Transverse colon (tissue), 4 donors: ENCODE results near the gene RPIA.

ENCODE experiments used
- EP300 ChIP-seq: sonication (generic); formaldehyde crosslinking; IDR thresholded peaks from one replicate; pipeline ENCODE4 v1.6.1; 2017; ENCODE audit warnings: antibody characterized with exemption, low read depth
- POLR2AphosphoS5 ChIP-seq, 3 donors: sonication (generic); formaldehyde crosslinking; IDR thresholded peaks; one replicate each; pipeline ENCODE4 v1.6.1; 2016; ENCODE audit warnings: antibody characterized with exemption in 3 of 3
- TF ChIP-seq, protein P1 (sequence below), 5 experiments: fragments of 200-600 bp in 3 of 5; fragments of 450-650 bp in 2 of 5; sonication (generic) in 3 of 5; IDR thresholded peaks; 1 replicate in 2 of 5; 2 replicates in 3 of 5; pipeline ENCODE4 v1.5.1; 2016 to 2017; ENCODE audit warnings: antibody characterized with exemption in 5 of 5, inconsistent platforms in 3 of 5, mild to moderate bottlenecking in 2 of 5, moderate library complexity in 1 of 5

DNA sequence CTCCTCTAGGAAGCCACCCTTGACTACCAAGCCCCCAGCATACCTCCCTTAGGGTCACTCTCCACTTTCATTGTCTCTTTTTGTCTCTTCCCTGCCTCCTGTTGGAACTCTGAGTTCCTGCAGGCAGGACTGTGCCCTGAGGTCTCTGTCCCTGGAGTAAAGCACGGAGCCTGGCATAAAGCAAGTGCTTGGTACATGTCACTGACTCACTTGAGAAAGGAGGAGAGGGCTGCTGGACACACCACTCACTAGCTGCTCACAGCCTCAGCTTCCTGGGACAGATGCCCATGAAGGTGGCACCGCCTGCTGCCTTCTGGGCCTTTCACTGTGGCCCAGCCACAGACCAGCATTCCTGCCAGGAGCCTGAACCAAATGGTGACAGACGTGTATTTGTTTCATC is 64.4 kb downstream of the RPIA start:
- TF ChIP-seq, protein P1, sequence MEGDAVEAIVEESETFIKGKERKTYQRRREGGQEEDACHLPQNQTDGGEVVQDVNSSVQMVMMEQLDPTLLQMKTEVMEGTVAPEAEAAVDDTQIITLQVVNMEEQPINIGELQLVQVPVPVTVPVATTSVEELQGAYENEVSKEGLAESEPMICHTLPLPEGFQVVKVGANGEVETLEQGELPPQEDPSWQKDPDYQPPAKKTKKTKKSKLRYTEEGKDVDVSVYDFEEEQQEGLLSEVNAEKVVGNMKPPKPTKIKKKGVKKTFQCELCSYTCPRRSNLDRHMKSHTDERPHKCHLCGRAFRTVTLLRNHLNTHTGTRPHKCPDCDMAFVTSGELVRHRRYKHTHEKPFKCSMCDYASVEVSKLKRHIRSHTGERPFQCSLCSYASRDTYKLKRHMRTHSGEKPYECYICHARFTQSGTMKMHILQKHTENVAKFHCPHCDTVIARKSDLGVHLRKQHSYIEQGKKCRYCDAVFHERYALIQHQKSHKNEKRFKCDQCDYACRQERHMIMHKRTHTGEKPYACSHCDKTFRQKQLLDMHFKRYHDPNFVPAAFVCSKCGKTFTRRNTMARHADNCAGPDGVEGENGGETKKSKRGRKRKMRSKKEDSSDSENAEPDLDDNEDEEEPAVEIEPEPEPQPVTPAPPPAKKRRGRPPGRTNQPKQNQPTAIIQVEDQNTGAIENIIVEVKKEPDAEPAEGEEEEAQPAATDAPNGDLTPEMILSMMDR (IDR thresholded peaks at IDR 0.05), result no peak
- TF ChIP-seq POLR2AphosphoS5 (IDR thresholded peaks at IDR 0.05) (no peak), EP300 (no peak)
